ENCODE results near the gene LRRFIP1. TPM values are rescaled to one million over a fixed set of nuclear protein-coding genes. Genes with fewer than 3 reads are reported as not detected.
A peak's percentile ranks its signal among the peaks of the same experiment; 100 is the strongest.

LRRFIP1 gene
- total and polyA plus RNA-seq, 2 of the 13 experiments (the other 11 are each of a cell fraction or from before 2014, with no cell fraction given): 15.9 to 40.5 TPM

- TF ChIP-seq, protein P1, sequence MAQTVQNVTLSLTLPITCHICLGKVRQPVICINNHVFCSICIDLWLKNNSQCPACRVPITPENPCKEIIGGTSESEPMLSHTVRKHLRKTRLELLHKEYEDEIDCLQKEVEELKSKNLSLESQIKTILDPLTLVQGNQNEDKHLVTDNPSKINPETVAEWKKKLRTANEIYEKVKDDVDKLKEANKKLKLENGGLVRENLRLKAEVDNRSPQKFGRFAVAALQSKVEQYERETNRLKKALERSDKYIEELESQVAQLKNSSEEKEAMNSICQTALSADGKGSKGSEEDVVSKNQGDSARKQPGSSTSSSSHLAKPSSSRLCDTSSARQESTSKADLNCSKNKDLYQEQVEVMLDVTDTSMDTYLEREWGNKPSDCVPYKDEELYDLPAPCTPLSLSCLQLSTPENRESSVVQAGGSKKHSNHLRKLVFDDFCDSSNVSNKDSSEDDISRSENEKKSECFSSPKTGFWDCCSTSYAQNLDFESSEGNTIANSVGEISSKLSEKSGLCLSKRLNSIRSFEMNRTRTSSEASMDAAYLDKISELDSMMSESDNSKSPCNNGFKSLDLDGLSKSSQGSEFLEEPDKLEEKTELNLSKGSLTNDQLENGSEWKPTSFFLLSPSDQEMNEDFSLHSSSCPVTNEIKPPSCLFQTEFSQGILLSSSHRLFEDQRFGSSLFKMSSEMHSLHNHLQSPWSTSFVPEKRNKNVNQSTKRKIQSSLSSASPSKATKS (CRISPR knock-in tag; IDR thresholded peaks at IDR 0.05): no peak
- peak; percentile 92; the same call in 1 of the 2 replicates for TF ChIP-seq BORCS8-MEF2B (CRISPR knock-in tag; IDR thresholded peaks at IDR 0.05)
- TF ChIP-seq ZNF616 (CRISPR knock-in tag; IDR thresholded peaks at IDR 0.05; ENCODE audit: low read depth): peak; percentile 86; the same call in 1 of the 2 replicates
- TF ChIP-seq REXO4 (CRISPR knock-in tag; IDR thresholded peaks at IDR 0.05; ENCODE audit: borderline replicate concordance): no peak
- TF ChIP-seq REST (IDR thresholded peaks at IDR 0.05; ENCODE audit: borderline replicate concordance in 1 of 2, low read depth in 1 of 2, low read length in 2 of 2): peak in 1 of 2 experiments; percentile 64; a peak in 1 of 4 replicates
- peak; percentile 93; the same call in 1 of the 2 replicates for TF ChIP-seq ZSCAN9 (CRISPR knock-in tag; IDR thresholded peaks at IDR 0.05; ENCODE audit: borderline replicate concordance)
- peak; percentile 91 for TF ChIP-seq NCOA2 (CRISPR knock-in tag; IDR thresholded peaks at IDR 0.05)
- peak; percentile 93 for TF ChIP-seq FOSL2 (CRISPR knock-in tag; IDR thresholded peaks at IDR 0.05)
- peak; percentile 97 for TF ChIP-seq TBX2 (CRISPR knock-in tag; IDR thresholded peaks at IDR 0.05; ENCODE audit: borderline replicate concordance)
- TF ChIP-seq, protein P2, sequence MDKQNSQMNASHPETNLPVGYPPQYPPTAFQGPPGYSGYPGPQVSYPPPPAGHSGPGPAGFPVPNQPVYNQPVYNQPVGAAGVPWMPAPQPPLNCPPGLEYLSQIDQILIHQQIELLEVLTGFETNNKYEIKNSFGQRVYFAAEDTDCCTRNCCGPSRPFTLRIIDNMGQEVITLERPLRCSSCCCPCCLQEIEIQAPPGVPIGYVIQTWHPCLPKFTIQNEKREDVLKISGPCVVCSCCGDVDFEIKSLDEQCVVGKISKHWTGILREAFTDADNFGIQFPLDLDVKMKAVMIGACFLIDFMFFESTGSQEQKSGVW (CRISPR knock-in tag; IDR thresholded peaks at IDR 0.05; ENCODE audit: borderline replicate concordance): no peak
- TF ChIP-seq, protein P3, sequence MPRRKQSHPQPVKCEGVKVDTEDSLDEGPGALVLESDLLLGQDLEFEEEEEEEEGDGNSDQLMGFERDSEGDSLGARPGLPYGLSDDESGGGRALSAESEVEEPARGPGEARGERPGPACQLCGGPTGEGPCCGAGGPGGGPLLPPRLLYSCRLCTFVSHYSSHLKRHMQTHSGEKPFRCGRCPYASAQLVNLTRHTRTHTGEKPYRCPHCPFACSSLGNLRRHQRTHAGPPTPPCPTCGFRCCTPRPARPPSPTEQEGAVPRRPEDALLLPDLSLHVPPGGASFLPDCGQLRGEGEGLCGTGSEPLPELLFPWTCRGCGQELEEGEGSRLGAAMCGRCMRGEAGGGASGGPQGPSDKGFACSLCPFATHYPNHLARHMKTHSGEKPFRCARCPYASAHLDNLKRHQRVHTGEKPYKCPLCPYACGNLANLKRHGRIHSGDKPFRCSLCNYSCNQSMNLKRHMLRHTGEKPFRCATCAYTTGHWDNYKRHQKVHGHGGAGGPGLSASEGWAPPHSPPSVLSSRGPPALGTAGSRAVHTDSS (CRISPR knock-in tag; conservative IDR thresholded peaks at IDR 0.05): no peak
- TF ChIP-seq ZNF337 (CRISPR knock-in tag; IDR thresholded peaks at IDR 0.05; ENCODE audit: borderline replicate concordance, low read depth): no peak
- peak; percentile 89; the same call in 1 of the 2 replicates for TF ChIP-seq SMYD3 (CRISPR knock-in tag; IDR thresholded peaks at IDR 0.05)
- TF ChIP-seq NONO (IDR thresholded peaks at IDR 0.05): no peak
- peak; percentile 100 for TF ChIP-seq NONO (CRISPR knock-in tag; conservative IDR thresholded peaks at IDR 0.05)
- TF ChIP-seq BCL6 (CRISPR knock-in tag; IDR thresholded peaks at IDR 0.05): peak; percentile 91
- peak; percentile 95 for TF ChIP-seq MEF2D (CRISPR knock-in tag; IDR thresholded peaks at IDR 0.05)
- TF ChIP-seq PHF8 (CRISPR knock-in tag; IDR thresholded peaks at IDR 0.05): no peak
- peak; percentile 79; the same call in 1 of the 2 replicates for TF ChIP-seq ZNF724P (CRISPR knock-in tag; IDR thresholded peaks at IDR 0.05; ENCODE audit: borderline replicate concordance)
- TF ChIP-seq DBP (CRISPR knock-in tag; IDR thresholded peaks at IDR 0.05; ENCODE audit: not compliant biosample characterization): no peak
Observed at GRCh38 chr2:237590272-237591140, 36.9 kb upstream of the LRRFIP1 start, which contains the start of gene RAB17 (continued).

All from HepG2 (cell line).